ENCODE data around the gene TLR1. TPM values are rescaled to one million over a fixed set of nuclear protein-coding genes. Genes with fewer than 3 reads are reported as not detected.

Gene TLR1
- total RNA-seq, 4 donors from 2014 or later, result 0.20 to 14.0 (median 6.1) TPM

DNA sequence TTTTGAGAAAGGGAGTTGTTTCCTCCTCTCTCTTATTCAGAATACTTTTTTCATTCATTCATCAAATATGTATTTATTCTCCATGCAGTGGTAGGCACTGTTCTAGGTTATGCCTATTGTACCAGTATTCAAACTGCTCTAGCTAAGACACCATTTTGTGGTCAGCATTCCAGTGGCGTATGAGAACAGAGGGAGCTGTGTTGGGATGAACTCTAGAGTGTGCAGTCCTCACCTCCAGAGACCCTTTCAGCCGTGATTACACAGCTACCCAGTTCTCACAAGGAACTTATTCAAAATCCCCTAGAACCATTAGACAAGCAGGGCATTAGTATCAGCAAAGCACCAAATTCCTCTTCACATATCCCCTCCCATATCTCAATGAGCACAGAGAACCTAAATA lies 4.2 kb downstream of the TLR1 start:
- intact Hi-C loops (cut with DNase I; ENCODE audit: low total_unique reads), result no loop called here
- Histone ChIP-seq H3K9me3 (no peaks in the 10 kb centered on the region), H3K27me3 (no peaks in the 10 kb centered on the region), H3K4me3 (no peak overlapping the region), H3K4me1 (peaks cover 0 to 17% (median 8%) of the 10 kb centered on the region in 4 donors), H3K27ac (no peak overlapping the region), H3K36me3 (peaks cover 0 to 7% (median 3%) of the 10 kb centered on the region in 4 donors)
- TF ChIP-seq EP300 (IDR thresholded peaks at IDR 0.05; ENCODE audit: low read depth) (no peak), POLR2AphosphoS5 (IDR thresholded peaks at IDR 0.05) (no peak), POLR2A (IDR thresholded peaks at IDR 0.05) (no peak)
- TF ChIP-seq, protein P1, sequence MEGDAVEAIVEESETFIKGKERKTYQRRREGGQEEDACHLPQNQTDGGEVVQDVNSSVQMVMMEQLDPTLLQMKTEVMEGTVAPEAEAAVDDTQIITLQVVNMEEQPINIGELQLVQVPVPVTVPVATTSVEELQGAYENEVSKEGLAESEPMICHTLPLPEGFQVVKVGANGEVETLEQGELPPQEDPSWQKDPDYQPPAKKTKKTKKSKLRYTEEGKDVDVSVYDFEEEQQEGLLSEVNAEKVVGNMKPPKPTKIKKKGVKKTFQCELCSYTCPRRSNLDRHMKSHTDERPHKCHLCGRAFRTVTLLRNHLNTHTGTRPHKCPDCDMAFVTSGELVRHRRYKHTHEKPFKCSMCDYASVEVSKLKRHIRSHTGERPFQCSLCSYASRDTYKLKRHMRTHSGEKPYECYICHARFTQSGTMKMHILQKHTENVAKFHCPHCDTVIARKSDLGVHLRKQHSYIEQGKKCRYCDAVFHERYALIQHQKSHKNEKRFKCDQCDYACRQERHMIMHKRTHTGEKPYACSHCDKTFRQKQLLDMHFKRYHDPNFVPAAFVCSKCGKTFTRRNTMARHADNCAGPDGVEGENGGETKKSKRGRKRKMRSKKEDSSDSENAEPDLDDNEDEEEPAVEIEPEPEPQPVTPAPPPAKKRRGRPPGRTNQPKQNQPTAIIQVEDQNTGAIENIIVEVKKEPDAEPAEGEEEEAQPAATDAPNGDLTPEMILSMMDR (IDR thresholded peaks at IDR 0.05), result no peak
- WGBS, 2 donors (ENCODE audit: low coverage in 1 of 2), result 98 to 100% methylated on average over 1 to 2 of the region's 2 CpGs
- in situ Hi-C loops (cut with MboI; ENCODE audit: low pct_ligation_motif_present in 1 of 4, low pct_unique_long_range_greater_than_20kb in 1 of 4, low sequenced_read_pairs in 3 of 4), result no loop called here
- DNase-seq, result no peak

DNA sequence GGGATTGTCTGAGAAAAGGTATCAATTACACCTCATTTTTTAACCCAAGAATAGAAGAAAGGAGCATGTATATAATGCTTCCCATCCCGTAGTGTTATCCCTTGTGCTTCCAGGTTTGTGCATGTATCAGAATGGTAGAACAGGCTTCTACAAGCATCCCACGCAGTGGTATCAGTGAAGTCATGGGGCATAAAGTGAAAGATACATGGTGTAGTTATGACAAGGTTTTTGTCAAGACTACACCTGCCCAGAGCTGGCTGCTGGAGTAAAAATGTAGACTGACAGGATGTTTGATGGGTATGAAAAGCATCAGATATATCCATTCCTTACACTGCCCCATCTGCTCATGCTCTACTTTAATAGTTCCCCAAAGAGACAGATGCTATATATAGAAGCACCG lies 9.5 kb downstream of the TLR1 start:
- intact Hi-C loops (cut with DNase I; ENCODE audit: low total_unique reads) (no loop called here), in situ Hi-C loops (cut with MboI; ENCODE audit: low pct_ligation_motif_present in 1 of 4, low pct_unique_long_range_greater_than_20kb in 1 of 4, low sequenced_read_pairs in 3 of 4) (loop anchor here in 1 of 4 donors (25.0 kb wide), 1 partner anchor 342 kb away; no protein-coding TSS in a partner anchor)
- Histone ChIP-seq H3K36me3 (peaks cover 0 to 7% (median 3%) of the 10 kb centered on the region in 4 donors), H3K4me3 (no peak overlapping the region), H3K4me1 (no peaks in the 10 kb centered on the region), H3K27me3 (no peaks in the 10 kb centered on the region), H3K9me3 (no peaks in the 10 kb centered on the region), H3K27ac (no peak overlapping the region)
- no peak for DNase-seq
- 92 to 96% methylated on average over 3 of the region's 3 CpGs for WGBS, 2 donors (ENCODE audit: low coverage in 1 of 2)
- TF ChIP-seq POLR2A (IDR thresholded peaks at IDR 0.05) (no peak), POLR2AphosphoS5 (IDR thresholded peaks at IDR 0.05) (no peak), EP300 (IDR thresholded peaks at IDR 0.05; ENCODE audit: low read depth) (no peak)
- TF ChIP-seq, protein P1 (IDR thresholded peaks at IDR 0.05), result no peak

DNA sequence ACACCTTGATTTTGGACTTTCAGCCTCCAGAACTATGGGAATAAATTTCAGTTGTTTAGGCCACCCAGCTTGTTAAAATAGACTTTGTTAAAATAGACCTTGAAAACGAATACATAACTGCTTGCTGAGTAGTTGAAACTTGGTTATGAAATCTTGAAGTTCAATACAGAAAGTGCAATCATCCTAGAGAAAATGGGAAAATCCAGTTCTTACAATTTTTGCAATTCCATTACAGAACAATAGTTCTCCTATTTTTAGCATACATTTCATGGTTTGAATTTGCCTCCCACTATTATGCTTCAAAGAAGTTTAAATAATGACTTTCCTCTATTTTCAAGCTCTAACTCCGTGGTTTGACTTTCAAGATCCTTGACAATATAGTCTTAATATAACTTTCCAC lies 10.5 kb downstream of the TLR1 start:
- WGBS, 2 donors (ENCODE audit: low coverage in 1 of 2), result 74 to 81% methylated on average over 2 of the region's 2 CpGs
- Histone ChIP-seq H3K36me3 (peaks cover 0 to 5% (median 2%) of the 10 kb centered on the region in 4 donors), H3K9me3 (no peaks in the 10 kb centered on the region), H3K27ac (no peak overlapping the region), H3K4me3 (no peak overlapping the region), H3K27me3 (no peaks in the 10 kb centered on the region), H3K4me1 (no peaks in the 10 kb centered on the region)
- TF ChIP-seq POLR2AphosphoS5 (IDR thresholded peaks at IDR 0.05), result no peak
- TF ChIP-seq, protein P1 (IDR thresholded peaks at IDR 0.05), result no peak
- no peak for TF ChIP-seq POLR2A (IDR thresholded peaks at IDR 0.05)
- no peak for TF ChIP-seq EP300 (IDR thresholded peaks at IDR 0.05; ENCODE audit: low read depth)
- intact Hi-C loops (cut with DNase I; ENCODE audit: low total_unique reads) (no loop called here), in situ Hi-C loops (cut with MboI; ENCODE audit: low pct_ligation_motif_present in 1 of 4, low pct_unique_long_range_greater_than_20kb in 1 of 4, low sequenced_read_pairs in 3 of 4) (loop anchor here in 1 of 4 donors (25.0 kb wide), 1 partner anchor 343 kb away; no protein-coding TSS in a partner anchor)
- DNase-seq, result no peak

DNA sequence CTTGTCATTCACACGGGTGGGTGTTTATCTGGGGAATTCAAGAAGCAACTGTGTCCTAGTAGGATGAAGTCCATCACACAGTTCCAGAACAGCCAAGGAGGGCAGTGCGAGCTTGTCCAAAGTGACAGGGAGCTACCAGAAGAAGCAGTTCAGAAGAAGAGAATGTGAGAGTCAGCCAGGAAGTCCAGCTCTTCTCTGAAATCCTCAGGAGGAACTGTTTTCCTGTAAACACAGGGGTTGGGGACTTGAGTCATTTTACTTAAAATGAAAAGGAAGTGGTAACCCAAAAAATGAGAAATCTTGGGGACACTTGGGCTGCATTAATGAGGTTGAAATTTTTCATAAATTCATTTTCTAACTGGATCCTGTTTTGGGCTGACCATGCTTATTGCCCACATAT lies 13.6 kb downstream of the TLR1 start:
- WGBS, 2 donors (ENCODE audit: low coverage in 1 of 2), result 59 to 67% methylated on average over 2 of the region's 2 CpGs
- Histone ChIP-seq H3K27me3 (no peaks in the 10 kb centered on the region), H3K4me3 (no peak overlapping the region), H3K36me3 (no peaks in the 10 kb centered on the region), H3K9me3 (no peaks in the 10 kb centered on the region), H3K4me1 (no peaks in the 10 kb centered on the region), H3K27ac (no peak overlapping the region)
- intact Hi-C loops (cut with DNase I; ENCODE audit: low total_unique reads) (no loop called here), in situ Hi-C loops (cut with MboI; ENCODE audit: low pct_ligation_motif_present in 1 of 4, low pct_unique_long_range_greater_than_20kb in 1 of 4, low sequenced_read_pairs in 3 of 4) (loop anchor here in 1 of 4 donors (25.0 kb wide), 1 partner anchor 346 kb away; no protein-coding TSS in a partner anchor)
- no peak for DNase-seq
- TF ChIP-seq, protein P1 (IDR thresholded peaks at IDR 0.05), result no peak
- TF ChIP-seq EP300 (IDR thresholded peaks at IDR 0.05; ENCODE audit: low read depth) (no peak), POLR2A (IDR thresholded peaks at IDR 0.05) (no peak), POLR2AphosphoS5 (IDR thresholded peaks at IDR 0.05) (no peak)

Measured in transverse colon (tissue), 4 donors.